Peyer's patch (tissue), 4 donors: ENCODE results near the gene MLPH. TPM values are rescaled to one million over a fixed set of nuclear protein-coding genes. Genes with fewer than 3 reads are reported as not detected.

ENCODE experiments used
- DNase-seq, 3 donors: peaks; one replicate each; pipeline ENCODE4 v3.0.0-alpha.2; 2017 to 2019
- H3K27ac ChIP-seq, 4 donors: fragments of 200-600 bp; sonication (generic); one replicate each; pipeline ENCODE4 v1.5.1; 2016 to 2019
- H3K27me3 ChIP-seq, 2 donors: fragments of 200-600 bp; sonication (generic); one replicate each; pipeline ENCODE4 v1.5.1; 2019
- H3K36me3 ChIP-seq, 3 donors: fragments of 200-600 bp; sonication (generic); one replicate each; pipeline ENCODE4 v1.5.1; 2016 to 2019
- H3K4me1 ChIP-seq, 4 donors: fragments of 200-600 bp; sonication (generic); one replicate each; pipeline ENCODE4 v1.5.1; 2016 to 2019
- H3K4me3 ChIP-seq, 4 donors: fragments of 200-600 bp; sonication (generic); 1 replicate in 3 of 4; 2 replicates in 1 of 4; pipeline ENCODE4 v1.5.1; 2016 to 2019; ENCODE audit warnings: mild to moderate bottlenecking in 1 of 4
- H3K9me3 ChIP-seq, 4 donors: fragments of 200-600 bp; sonication (generic); one replicate each; pipeline ENCODE4 v1.5.1; 2016 to 2019; ENCODE audit warnings: mild to moderate bottlenecking in 1 of 4
- POLR2A ChIP-seq, 2 donors: fragments of 450-650 bp; IDR thresholded peaks; one replicate each; pipeline ENCODE4 v1.5.1; 2017; ENCODE audit warnings: antibody characterized with exemption in 2 of 2, mild to moderate bottlenecking in 2 of 2, moderate library complexity in 2 of 2
- total RNA-seq, 4 donors: library from RNA; depleted of rRNA; stranded (reverse); fragments of >200 nt; gene quantifications; one replicate each; pipeline ENCODE4 v1.1.0, GENCODE V29; 2016
- TF ChIP-seq, protein P1 (sequence below), 6 experiments: fragments of 450-650 bp in 4 of 6; fragments of 200-600 bp in 2 of 6; sonication (generic) in 1 of 6; IDR thresholded peaks; one replicate each; pipeline ENCODE4 v1.5.1; 2017 to 2019; ENCODE audit warnings: antibody characterized with exemption in 6 of 6, mild to moderate bottlenecking in 3 of 6, moderate library complexity in 1 of 6

MLPH gene
- total RNA-seq, 4 donors from 2014 or later, result 82.5 to 195 (median 116) TPM

DNA sequence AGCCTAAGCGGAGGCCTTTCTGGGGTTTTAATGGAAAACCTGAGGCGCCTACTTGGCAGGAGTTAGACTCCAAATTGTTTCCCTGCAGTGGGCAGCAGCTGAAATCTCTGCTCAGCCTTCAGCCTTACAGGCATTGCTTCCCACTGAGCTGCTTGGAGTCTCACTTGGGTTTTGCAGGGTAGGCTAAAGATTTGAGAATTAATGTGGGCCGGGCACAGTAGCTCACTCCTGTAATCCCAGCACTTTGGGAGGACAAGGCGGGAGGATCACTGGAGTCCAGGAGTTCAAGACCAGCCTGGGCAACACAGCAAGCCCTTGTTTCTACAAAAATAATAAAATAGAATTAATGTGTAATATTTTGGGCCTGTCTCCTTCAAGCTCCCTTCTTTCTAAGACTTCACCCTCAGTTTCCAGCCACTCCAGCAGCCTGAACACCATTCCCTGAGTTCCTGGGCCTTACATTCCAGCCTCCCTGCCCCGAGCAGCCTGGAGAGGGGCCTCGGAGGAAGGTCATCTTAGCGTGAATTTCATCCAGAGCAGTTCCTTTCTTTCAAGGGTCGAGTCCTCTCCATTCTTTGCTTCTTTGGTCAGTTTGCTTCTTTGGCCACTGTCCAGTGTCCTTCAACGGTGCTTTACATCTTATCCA lies 112.5 kb downstream of the MLPH start:
- DNase-seq, result no peak
- H3K27me3 ChIP-seq, result no peaks in the 10 kb centered on the region
- H3K9me3 ChIP-seq, result no peaks in the 10 kb centered on the region
- peaks cover 0 to 15% (median 4%) of the 10 kb centered on the region in 4 donors for H3K4me1 ChIP-seq
- H3K4me3 ChIP-seq, result no peak overlapping the region
- H3K36me3 ChIP-seq, result no peaks in the 10 kb centered on the region
- TF ChIP-seq POLR2A (IDR thresholded peaks at IDR 0.05), result no peak
- TF ChIP-seq, protein P1, sequence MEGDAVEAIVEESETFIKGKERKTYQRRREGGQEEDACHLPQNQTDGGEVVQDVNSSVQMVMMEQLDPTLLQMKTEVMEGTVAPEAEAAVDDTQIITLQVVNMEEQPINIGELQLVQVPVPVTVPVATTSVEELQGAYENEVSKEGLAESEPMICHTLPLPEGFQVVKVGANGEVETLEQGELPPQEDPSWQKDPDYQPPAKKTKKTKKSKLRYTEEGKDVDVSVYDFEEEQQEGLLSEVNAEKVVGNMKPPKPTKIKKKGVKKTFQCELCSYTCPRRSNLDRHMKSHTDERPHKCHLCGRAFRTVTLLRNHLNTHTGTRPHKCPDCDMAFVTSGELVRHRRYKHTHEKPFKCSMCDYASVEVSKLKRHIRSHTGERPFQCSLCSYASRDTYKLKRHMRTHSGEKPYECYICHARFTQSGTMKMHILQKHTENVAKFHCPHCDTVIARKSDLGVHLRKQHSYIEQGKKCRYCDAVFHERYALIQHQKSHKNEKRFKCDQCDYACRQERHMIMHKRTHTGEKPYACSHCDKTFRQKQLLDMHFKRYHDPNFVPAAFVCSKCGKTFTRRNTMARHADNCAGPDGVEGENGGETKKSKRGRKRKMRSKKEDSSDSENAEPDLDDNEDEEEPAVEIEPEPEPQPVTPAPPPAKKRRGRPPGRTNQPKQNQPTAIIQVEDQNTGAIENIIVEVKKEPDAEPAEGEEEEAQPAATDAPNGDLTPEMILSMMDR (IDR thresholded peaks at IDR 0.05), result no peak
- peak overlapping the region in 2 of 4 donors; percentile 54 to 71 for H3K27ac ChIP-seq

DNA sequence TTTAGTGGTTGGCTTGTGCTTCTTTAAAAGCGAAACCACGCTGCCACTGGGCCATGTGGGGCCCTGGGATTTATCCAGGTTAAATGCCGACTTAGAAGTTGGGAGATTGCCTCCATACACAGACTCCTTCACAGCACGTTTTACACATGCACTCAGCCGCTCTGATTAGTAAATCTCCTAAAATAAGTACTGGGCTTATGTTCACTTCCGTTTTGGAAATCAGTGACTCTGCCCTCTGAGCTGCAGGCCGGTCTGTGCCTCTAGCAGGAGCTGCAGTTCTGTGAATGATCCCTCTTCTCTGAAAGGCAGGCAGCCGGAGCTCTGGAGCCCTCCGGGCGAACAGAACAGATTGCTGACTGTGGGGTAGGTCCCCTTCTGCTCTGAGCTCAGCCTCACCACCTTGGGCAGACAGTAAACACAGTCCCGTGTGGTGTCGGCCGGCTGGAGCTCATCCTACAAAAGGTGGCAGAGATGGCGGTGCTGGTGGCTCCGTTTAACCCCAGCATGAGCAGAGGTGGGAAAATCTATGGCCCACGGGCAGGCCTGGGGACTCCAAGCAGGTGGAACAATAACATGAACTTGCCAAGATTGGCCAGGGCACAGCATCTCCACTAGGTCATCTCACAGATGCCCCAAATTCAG lies 113.3 kb downstream of the MLPH start:
- peak overlapping the region in 2 of 4 donors; percentile 54 to 71 for H3K27ac ChIP-seq
- H3K9me3 ChIP-seq, result no peaks in the 10 kb centered on the region
- TF ChIP-seq POLR2A (IDR thresholded peaks at IDR 0.05), result no peak
- TF ChIP-seq, protein P1 (IDR thresholded peaks at IDR 0.05), result no peak
- no peaks in the 10 kb centered on the region for H3K27me3 ChIP-seq
- H3K4me1 ChIP-seq, result peaks cover 0 to 10% (median 4%) of the 10 kb centered on the region in 4 donors
- no peaks in the 10 kb centered on the region for H3K36me3 ChIP-seq
- no peak for DNase-seq
- H3K4me3 ChIP-seq, result no peak overlapping the region

DNA sequence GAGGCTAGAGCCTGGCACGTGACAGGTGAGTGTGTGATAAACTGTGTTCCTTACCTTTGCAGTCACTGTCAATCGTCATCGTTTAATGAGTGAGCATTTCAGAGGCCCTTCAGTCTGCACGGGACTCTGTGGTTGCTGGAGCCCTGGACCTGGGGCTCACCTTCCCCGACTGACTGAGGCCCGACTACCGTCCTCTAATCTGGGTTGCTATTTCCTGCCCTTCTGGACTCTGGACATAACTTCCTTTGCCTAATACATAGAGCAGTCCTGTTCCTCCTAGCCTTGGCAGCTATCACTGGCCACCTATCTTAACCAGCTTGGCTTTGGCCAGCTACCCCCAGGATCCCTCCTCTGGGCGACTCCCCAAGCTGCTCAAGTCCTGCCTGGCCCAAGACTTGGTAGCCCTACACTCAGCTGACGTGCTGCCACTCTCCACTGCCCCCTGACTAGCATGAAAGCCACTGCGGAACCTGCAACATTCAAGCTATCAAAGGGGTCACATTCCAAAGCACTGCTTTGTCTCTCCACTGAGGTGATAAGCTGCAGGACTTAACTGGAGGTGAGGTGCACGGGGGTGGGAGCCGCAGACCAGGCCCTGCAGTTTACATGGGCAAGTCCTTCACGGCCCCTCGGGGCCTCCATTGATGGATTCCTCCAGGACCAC lies 114.5 kb downstream of the MLPH start:
- H3K9me3 ChIP-seq, result no peaks in the 10 kb centered on the region
- DNase-seq, result no peak
- H3K4me1 ChIP-seq, result peaks cover 0 to 10% (median 3%) of the 10 kb centered on the region in 4 donors
- H3K36me3 ChIP-seq, result no peaks in the 10 kb centered on the region
- no peak overlapping the region for H3K27ac ChIP-seq
- no peaks in the 10 kb centered on the region for H3K27me3 ChIP-seq
- no peak overlapping the region for H3K4me3 ChIP-seq
- no peak for TF ChIP-seq POLR2A (IDR thresholded peaks at IDR 0.05)
- TF ChIP-seq, protein P1 (IDR thresholded peaks at IDR 0.05), result no peak

DNA sequence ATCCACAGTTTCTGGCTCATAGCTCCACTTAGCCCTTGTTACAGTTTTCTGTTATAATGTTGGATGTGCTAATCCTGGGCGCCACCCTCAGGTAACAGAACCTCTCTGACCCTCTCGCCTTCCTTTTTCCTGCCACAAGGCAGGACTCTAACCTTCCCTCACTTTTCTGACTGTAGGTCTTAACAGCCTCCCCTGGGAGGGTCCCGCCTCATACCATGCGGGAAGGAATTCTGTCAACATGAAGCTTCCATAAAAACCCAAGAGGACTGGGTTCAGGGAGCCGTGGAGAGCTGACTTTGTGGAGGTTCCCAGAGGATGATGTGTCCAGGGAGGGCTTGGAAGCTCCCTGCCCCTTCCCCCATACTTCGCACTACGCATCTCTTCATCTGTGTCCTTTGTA lies 115.4 kb downstream of the MLPH start:
- no peaks in the 10 kb centered on the region for H3K9me3 ChIP-seq
- H3K4me3 ChIP-seq, result no peak overlapping the region
- H3K27me3 ChIP-seq, result no peaks in the 10 kb centered on the region
- TF ChIP-seq POLR2A (IDR thresholded peaks at IDR 0.05), result no peak
- TF ChIP-seq, protein P1 (IDR thresholded peaks at IDR 0.05), result no peak
- H3K36me3 ChIP-seq, result no peaks in the 10 kb centered on the region
- no peak overlapping the region for H3K27ac ChIP-seq
- peaks cover 0 to 10% (median 3%) of the 10 kb centered on the region in 4 donors for H3K4me1 ChIP-seq
- no peak for DNase-seq

DNA sequence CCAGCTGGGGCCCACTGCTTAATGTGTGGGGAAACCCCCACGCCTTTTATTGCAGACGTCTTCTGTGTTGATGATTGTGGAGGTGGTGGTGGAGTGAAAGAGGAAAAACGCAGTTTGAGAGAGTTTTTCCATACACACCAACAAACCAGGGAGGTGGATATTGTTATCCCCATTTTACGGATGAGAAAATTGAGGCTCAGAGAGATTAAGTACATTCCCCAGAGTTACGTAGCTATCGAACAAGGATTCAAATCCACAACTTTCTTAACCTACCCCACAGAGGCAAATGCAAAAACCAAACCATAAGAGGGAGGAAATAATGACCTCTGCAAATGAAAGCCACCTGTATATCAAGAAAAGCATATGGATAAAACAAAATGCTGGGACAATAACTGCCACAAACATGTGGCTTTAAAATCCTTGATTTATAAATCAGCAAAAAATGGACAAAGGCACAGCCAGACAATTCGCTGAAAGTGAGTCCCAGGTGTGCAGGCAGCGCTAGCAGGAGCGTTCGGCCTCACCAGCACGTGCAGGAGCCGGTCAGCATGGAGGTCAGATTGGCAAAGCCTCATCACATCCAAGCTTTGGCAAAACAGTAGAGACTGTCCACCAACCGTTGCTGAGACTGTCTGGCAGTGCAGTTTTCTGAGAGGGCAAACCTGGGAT lies 116.1 kb downstream of the MLPH start:
- H3K36me3 ChIP-seq, result no peaks in the 10 kb centered on the region
- TF ChIP-seq, protein P1 (IDR thresholded peaks at IDR 0.05), result no peak
- TF ChIP-seq POLR2A (IDR thresholded peaks at IDR 0.05), result no peak
- H3K4me3 ChIP-seq, result peak overlapping the region in 1 of 4 donors; percentile 22
- H3K9me3 ChIP-seq, result no peaks in the 10 kb centered on the region
- H3K27me3 ChIP-seq, result no peaks in the 10 kb centered on the region
- no peak for DNase-seq
- H3K27ac ChIP-seq, result peak overlapping the region in 3 of 4 donors; percentile 9 to 66 (median 63)
- H3K4me1 ChIP-seq, result peaks cover 0 to 10% (median 3%) of the 10 kb centered on the region in 4 donors
